ENCODE data around the gene TCF19. TPM values are rescaled to one million over a fixed set of nuclear protein-coding genes. Genes with fewer than 3 reads are reported as not detected.

TCF19 gene
- total RNA-seq, 1 donor from 2014 or later: 8.5 TPM

- no peak for DNase-seq (ENCODE audit: low spot score in 2 of 2, unreplicated experiment in 2 of 2)
- no peak for TF ChIP-seq CTCF (IDR thresholded peaks at IDR 0.05; ENCODE audit: unreplicated experiment)
- H3K9me3 Mint-ChIP-seq: no peaks in the 10 kb centered on the region
- no peak overlapping the region for H3K27ac Mint-ChIP-seq
- peaks cover 8% of the 10 kb centered on the region for H3K4me1 Mint-ChIP-seq
- H3K36me3 Mint-ChIP-seq: peaks cover 20% of the 10 kb centered on the region
- H3K4me3 Mint-ChIP-seq: no peak overlapping the region
- no peaks in the 10 kb centered on the region for H3K27me3 Mint-ChIP-seq (ENCODE audit: low read depth)
Measured at GRCh38 chr6:31152781-31153180, 5.6 kb upstream of the TCF19 start.

- DNase-seq (ENCODE audit: low spot score in 2 of 2, unreplicated experiment in 2 of 2): no peak
- no peak overlapping the region for H3K4me3 Mint-ChIP-seq
- no peak overlapping the region for H3K27ac Mint-ChIP-seq
- no peak for TF ChIP-seq CTCF (IDR thresholded peaks at IDR 0.05; ENCODE audit: unreplicated experiment)
- H3K4me1 Mint-ChIP-seq: peaks cover 21% of the 10 kb centered on the region
- H3K9me3 Mint-ChIP-seq: no peaks in the 10 kb centered on the region
- peaks cover 16% of the 10 kb centered on the region for H3K36me3 Mint-ChIP-seq
- H3K27me3 Mint-ChIP-seq (ENCODE audit: low read depth): no peaks in the 10 kb centered on the region
Measured at GRCh38 chr6:31154436-31154835, 4.0 kb upstream of the TCF19 start.

- no peak overlapping the region for H3K4me3 Mint-ChIP-seq
- no peak for DNase-seq (ENCODE audit: low spot score in 2 of 2, unreplicated experiment in 2 of 2)
- no peak for TF ChIP-seq CTCF (IDR thresholded peaks at IDR 0.05; ENCODE audit: unreplicated experiment)
- H3K27ac Mint-ChIP-seq: no peak overlapping the region
- no peaks in the 10 kb centered on the region for H3K9me3 Mint-ChIP-seq
- H3K27me3 Mint-ChIP-seq (ENCODE audit: low read depth): no peaks in the 10 kb centered on the region
- H3K36me3 Mint-ChIP-seq: peaks cover 8% of the 10 kb centered on the region
- peaks cover 26% of the 10 kb centered on the region for H3K4me1 Mint-ChIP-seq
Measured at GRCh38 chr6:31156641-31157040, 1.7 kb upstream of the TCF19 start.

- peak within 1 kb of the TSS; percentile 77 for H3K4me3 Mint-ChIP-seq
- peaks cover 8% of the 10 kb centered on the region for H3K36me3 Mint-ChIP-seq
- no peak for TF ChIP-seq CTCF (IDR thresholded peaks at IDR 0.05; ENCODE audit: unreplicated experiment)
- H3K4me1 Mint-ChIP-seq: peaks cover 26% of the 10 kb centered on the region
- no peaks in the 10 kb centered on the region for H3K9me3 Mint-ChIP-seq
- no peaks in the 10 kb centered on the region for H3K27me3 Mint-ChIP-seq (ENCODE audit: low read depth)
- DNase-seq (ENCODE audit: low spot score in 2 of 2, unreplicated experiment in 2 of 2): no peak
- peak within 1 kb of the TSS; percentile 85 for H3K27ac Mint-ChIP-seq
Measured at GRCh38 chr6:31157513-31158139, 763 bp upstream of the TCF19 start, which contains the start of gene CCHCR1. Gene CCHCR1, minus strand, starts transcription at chr6:31157802. Its CDS starts 202 bp downstream, at chr6:31157600.

- TF ChIP-seq CTCF (IDR thresholded peaks at IDR 0.05; ENCODE audit: unreplicated experiment): no peak
- Mint-ChIP-seq H3K27me3 (ENCODE audit: low read depth) (no peaks in the 10 kb centered on the region), H3K9me3 (no peaks in the 10 kb centered on the region), H3K4me1 (peaks cover 26% of the 10 kb centered on the region), H3K4me3 (peak overlapping the region; percentile 77), H3K27ac (peak overlapping the region; percentile 85), H3K36me3 (peaks cover 8% of the 10 kb centered on the region)
- no peak for DNase-seq (ENCODE audit: low spot score in 2 of 2, unreplicated experiment in 2 of 2)
Measured at GRCh38 chr6:31158863-31159855, 770 bp downstream of the TCF19 start.

Measured in mesothelial cell of epicardium (in vitro differentiated cells).